CD4-positive, alpha-beta T cell treated with Interleukin-21 for 1 hour (primary cell): ENCODE results near the gene HDAC11.
"Not testable (repeated sequence)": the region's sequence is repeated elsewhere in the genome, so short reads cannot be mapped to it uniquely, and the experiment has no call there.

ENCODE experiments used
- DNase-seq: peaks from one replicate; pipeline ENCODE4 v3.0.0-alpha.2; 2020

The HDAC11 gene, protein sequence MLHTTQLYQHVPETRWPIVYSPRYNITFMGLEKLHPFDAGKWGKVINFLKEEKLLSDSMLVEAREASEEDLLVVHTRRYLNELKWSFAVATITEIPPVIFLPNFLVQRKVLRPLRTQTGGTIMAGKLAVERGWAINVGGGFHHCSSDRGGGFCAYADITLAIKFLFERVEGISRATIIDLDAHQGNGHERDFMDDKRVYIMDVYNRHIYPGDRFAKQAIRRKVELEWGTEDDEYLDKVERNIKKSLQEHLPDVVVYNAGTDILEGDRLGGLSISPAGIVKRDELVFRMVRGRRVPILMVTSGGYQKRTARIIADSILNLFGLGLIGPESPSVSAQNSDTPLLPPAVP

DNA sequence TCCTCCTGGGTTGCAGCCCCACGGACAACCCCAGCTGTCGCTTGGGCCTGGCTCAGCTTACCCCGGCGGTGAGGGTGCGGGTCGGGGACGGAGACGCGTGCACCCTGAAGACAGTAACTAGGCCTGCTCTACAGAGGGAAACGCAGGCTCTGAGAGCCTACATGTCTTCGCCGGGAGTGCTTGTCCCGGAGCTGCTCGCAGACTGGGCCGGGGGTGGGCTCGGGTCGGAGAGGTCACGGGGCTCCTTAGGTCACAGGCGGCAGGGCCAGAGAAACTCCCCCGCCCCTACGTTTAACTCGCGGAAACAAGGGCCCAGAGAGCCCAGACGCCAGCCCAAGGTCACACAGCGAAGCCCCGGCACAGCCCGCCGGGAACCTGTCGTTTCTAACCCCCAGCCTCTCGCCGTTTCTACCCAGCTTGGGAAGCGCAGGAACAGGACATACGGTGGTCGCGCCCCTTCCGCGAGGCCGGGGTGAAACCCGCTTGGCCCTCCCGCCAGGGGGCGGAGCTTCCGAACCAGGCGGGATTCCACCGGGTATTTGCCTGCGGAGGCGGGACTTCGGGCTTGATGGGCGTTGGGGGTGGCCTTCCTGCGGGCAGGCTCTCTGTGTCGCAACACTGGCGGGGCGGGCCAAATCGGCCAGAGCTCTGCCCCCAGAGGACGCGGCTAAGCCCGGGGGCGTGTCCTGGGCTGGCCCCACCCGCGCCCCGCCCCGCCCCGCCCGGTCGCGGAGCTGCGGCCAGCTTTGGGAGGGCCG lies at the start of gene HDAC11:
TSS of gene HDAC11 (plus strand) at position 725 of the 758 bp plus-strand sequence. CDS start 42 bp downstream, outside the sequence.
- peak; percentile 98 for DNase-seq

DNA sequence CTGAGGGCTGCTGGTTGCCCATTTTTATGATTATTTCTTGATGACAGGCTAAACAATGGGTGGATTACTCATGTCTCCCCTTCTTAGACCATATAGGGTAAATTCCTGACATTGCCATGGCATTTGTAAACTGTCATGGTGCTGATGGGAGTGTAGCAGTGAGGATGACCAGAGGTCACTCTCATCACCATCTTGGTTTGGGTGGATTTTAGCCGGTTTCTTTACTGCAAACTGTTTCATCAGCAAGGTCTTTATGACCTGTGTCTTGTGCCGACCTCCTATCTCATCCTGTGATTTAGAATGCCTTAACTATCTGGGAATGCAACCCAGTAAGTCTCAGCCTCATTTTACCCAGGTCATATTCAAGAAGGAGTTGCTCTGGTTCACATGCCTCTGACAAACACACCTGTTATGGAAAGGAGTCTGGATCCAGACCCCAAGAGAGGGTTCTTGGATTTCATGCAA lies 49.7 kb upstream of the HDAC11 start:
- not testable (repeated sequence) for DNase-seq

DNA sequence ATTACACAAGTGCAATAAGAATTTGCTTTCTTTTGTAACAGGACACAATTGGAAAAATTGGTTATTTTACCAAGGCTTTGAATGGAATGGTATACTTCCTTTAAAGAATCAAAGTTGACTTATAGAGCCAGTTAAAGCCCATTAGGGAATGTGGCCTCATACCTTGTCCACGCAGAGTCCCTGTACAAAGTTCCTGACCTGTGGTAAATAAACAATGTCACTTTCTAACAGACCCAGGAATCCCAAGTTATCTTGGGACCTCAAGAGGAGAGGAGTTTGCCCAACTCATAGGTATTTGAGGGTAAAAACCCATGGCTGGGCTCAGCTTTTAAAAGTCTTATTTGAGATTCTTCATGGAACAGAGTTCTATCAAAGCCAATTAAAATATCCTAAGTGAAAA lies 48.0 kb upstream of the HDAC11 start:
- DNase-seq, result no peak

DNA sequence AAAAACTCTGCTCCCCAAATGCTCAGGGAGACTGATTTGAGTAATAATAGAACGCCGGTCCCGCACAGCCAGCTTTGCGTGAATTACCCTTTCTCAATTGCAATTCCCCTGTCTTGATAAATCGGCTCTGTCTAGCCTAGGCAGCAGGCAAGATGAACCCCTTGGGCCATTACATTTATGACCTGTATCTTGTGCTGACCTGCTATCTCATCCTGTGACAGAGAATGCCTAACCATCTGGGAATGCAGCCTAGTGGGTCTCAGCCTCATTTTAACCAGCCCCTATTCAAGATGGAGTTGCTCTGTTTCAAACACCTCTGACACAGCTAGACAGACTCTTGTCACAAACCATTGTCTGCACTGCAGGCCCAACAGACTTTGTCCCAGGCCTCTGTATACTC lies 46.2 kb upstream of the HDAC11 start:
- no peak for DNase-seq

GRCh38 chr3:13436213-13436612 lies 43.9 kb upstream of the HDAC11 start:
- DNase-seq, result not testable (repeated sequence)

DNA sequence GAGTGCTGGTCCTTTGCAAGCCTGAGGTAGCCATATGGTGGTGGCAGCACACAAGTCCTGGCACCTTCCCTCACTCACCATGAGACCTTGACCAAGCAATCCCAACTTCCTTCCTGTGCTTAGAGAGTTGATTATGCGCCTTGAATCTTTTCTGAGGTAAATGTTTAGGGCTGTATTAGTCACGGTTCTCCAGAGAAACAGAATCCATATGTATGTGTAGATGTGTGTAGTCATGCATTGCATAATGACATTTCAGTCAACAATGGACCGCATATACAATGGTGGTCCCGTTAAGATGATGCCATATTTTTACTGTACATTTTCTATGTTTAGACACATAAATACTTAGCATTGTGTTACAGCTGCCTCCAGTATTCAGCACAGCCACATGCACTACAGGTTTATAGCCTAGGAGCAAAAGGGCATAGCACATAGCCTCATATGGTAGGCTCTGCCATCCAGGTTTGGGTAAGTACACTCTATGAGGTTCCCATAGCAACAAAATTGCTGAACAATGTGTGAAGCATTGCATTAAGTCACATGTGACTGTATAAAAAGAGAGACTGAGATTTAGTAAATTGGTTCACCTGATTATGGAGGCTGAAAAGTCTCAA lies 39.8 kb upstream of the HDAC11 start:
- DNase-seq, result no peak

GRCh38 chr3:13442882-13443281 lies 37.2 kb upstream of the HDAC11 start:
- DNase-seq, result not testable (repeated sequence)

- peak; percentile 36 for DNase-seq
Measured at GRCh38 chr3:13451301-13451673, 28.8 kb upstream of the HDAC11 start.

GRCh38 chr3:13452490-13453335 lies 27.4 kb upstream of the HDAC11 start:
- DNase-seq, result peak; percentile 73

DNA sequence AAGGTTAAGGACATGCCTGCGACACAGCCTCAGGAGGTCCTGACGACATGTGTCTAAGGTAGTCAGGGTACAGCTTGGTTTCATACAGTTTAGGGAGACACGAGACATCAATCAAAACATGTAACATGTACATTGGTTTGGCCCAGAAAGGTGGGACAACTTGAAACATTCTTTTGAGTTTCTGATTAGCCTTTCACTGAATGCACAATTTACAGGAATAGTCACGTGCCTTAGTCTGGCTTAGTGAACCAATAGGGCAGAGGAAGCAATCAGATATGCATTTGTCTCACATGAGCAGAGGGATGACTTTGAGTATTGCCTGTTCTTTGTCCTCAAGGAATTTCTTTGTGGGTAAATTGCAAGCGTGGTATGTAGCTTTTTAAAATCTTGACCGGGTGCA lies 24.5 kb upstream of the HDAC11 start:
- DNase-seq, result no peak

DNA sequence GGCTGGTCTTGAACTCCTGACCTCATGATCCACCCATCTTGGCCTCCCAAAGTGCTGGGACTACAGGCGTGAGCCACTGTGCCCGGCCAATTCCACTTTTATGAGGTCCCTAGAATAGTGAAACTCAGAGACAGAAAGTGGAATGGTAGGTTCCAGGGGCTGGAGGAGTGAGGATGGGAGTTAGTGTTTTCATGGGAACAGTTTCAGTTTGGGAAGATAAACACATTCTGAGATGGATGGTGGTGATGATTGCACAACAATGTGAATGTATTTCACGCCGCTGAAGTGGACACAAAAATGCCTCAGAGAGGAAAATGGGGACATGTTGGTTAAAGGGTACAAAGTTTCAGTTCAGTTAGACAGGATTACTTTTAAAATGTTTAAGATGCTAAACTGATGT lies 22.5 kb upstream of the HDAC11 start:
- no peak for DNase-seq

- no peak for DNase-seq
Measured at GRCh38 chr3:13459605-13460340, 20.3 kb upstream of the HDAC11 start.

DNA sequence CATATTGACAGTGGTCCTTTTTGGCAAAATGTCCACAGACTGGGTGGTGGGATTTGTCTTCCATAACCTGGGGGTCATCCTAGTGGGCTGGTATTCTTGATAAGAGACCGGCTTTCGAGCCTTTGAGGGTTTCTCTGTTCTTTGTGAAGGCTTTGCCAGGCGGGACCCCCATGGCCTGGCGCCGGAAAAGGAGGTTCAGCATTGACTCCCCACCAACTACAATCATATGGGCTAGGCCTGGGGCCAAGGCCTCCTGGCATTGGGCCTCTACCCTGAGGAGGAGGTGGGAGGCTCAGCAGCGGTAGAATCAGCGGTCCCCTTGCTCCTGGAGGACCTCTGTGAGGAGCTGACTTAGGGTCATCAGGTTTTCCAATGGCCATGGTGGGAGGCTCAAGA lies 19.8 kb upstream of the HDAC11 start:
- DNase-seq, result no peak

- peak; percentile 81 for DNase-seq
Measured at GRCh38 chr3:13461169-13462124, 18.7 kb upstream of the HDAC11 start.

DNA sequence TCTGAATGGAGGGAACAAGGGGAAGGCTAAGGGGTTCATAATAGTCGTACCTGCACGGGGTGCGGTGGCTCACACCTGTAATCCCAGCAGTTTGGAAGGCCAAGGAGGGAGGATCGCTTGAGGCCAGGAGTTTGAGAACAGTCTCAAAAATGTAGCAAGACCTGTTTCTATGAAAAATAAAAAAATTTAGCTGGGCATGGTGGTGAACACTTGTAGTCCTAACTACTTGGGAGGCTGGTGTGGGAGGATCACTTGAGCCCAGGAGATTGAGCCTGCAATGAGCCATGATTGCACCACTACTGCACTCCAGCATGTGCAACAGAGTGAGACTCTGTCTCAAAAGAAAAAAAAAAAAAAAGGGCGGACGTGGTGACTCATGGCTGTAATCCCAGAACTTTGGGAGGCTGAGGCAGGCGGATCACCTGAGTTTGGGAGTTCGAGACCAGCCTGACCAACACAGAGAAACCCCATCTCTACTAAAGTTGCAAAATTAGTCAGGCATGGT lies 17.9 kb upstream of the HDAC11 start:
- no peak for DNase-seq

DNA sequence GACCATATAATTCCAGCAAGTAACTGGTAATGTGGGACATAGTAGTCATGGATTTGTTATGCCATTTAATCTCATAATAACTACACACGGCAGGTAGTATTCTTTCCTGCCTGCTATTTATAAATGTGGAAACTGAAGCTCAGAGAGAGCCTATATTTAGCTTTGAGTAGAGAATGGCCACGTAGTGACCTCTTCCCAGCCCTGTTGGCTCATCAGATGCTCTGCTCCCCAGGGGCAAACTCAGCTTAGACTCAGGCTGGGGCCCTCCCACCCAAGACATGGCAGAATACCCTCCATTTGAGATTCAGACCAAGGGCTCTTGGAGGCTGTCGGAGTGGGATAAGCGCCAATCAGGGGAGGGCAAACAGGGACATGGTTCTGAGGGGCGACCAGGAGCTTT lies 17.3 kb upstream of the HDAC11 start:
- no peak for DNase-seq

GRCh38 chr3:13463618-13464400 lies 16.3 kb upstream of the HDAC11 start:
- DNase-seq, result no peak

- DNase-seq, result no peak
Measured at GRCh38 chr3:13465236-13465873, 14.8 kb upstream of the HDAC11 start.

GRCh38 chr3:13466781-13467180 lies 13.3 kb upstream of the HDAC11 start:
- no peak for DNase-seq
